ENCODE results near the gene CFAP410.

CFAP410 gene

DNA sequence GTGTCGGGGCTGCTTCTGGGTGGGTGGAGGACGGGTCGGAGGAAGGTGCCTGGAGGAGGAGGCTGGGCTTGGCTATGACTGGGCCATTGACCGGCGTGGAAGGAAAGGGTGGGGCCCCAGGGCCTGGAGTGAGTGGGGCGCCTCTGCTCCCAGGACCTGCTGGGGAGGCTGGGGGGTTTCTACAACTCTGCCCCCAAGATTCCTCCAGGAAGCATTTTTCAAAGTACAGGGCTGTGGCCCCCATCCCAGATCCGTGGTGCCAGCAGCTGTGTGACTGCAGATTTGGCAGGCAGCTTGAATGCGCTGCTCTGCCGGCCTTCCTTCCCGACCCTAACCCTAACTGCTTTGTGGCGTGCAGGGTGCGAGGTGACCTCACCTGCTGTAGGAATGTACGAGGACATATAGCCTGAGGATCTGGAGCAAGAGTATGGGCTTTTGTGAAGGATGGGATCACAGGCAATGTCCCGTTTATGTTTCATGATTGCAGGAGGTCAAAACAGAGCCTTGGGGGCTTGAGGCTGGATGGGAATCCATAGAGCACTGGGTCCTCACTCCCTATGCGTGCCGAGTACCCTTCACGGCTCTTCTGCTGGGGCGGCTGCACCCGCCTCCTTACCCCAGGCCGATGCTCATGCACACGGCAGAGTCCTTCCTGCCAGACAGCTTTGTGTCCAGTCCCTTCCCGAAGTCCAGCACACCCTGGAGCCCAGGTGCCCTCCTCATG lies 38.9 kb upstream of the CFAP410 start:
- no peak overlapping the region for H3K4me3 ChIP-seq (ENCODE audit: low read depth, low read length)
- TF ChIP-seq, protein P1, sequence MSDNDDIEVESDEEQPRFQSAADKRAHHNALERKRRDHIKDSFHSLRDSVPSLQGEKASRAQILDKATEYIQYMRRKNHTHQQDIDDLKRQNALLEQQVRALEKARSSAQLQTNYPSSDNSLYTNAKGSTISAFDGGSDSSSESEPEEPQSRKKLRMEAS (IDR thresholded peaks at IDR 0.05; ENCODE audit: low read depth, low read length): no peak
- TF ChIP-seq, protein P2, sequence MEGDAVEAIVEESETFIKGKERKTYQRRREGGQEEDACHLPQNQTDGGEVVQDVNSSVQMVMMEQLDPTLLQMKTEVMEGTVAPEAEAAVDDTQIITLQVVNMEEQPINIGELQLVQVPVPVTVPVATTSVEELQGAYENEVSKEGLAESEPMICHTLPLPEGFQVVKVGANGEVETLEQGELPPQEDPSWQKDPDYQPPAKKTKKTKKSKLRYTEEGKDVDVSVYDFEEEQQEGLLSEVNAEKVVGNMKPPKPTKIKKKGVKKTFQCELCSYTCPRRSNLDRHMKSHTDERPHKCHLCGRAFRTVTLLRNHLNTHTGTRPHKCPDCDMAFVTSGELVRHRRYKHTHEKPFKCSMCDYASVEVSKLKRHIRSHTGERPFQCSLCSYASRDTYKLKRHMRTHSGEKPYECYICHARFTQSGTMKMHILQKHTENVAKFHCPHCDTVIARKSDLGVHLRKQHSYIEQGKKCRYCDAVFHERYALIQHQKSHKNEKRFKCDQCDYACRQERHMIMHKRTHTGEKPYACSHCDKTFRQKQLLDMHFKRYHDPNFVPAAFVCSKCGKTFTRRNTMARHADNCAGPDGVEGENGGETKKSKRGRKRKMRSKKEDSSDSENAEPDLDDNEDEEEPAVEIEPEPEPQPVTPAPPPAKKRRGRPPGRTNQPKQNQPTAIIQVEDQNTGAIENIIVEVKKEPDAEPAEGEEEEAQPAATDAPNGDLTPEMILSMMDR (IDR thresholded peaks at IDR 0.05; ENCODE audit: low read depth, low read length): no peak
- no peak for TF ChIP-seq POLR2A (IDR thresholded peaks at IDR 0.05; ENCODE audit: extremely low read depth, insufficient read length)
- TF ChIP-seq MYC (IDR thresholded peaks at IDR 0.05; ENCODE audit: low read depth, low read length): no peak
- DNase-seq (ENCODE audit: low read depth): no peak

- DNase-seq (ENCODE audit: low read depth): peak; percentile 50
- H3K4me3 ChIP-seq (ENCODE audit: low read depth, low read length): no peak overlapping the region
- TF ChIP-seq, protein P2 (IDR thresholded peaks at IDR 0.05; ENCODE audit: low read depth, low read length): peak; percentile 12
- TF ChIP-seq MYC (IDR thresholded peaks at IDR 0.05; ENCODE audit: low read depth, low read length): no peak
Observed at GRCh38 chr21:44377201-44377921, 38.2 kb upstream of the CFAP410 start.

- no peak for DNase-seq (ENCODE audit: low read depth)
- no peak for TF ChIP-seq POLR2A (IDR thresholded peaks at IDR 0.05; ENCODE audit: extremely low read depth, insufficient read length)
- TF ChIP-seq, protein P2 (IDR thresholded peaks at IDR 0.05; ENCODE audit: low read depth, low read length): no peak
- TF ChIP-seq MYC (IDR thresholded peaks at IDR 0.05; ENCODE audit: low read depth, low read length): no peak
- TF ChIP-seq, protein P1 (IDR thresholded peaks at IDR 0.05; ENCODE audit: low read depth, low read length): no peak
- no peak overlapping the region for H3K4me3 ChIP-seq (ENCODE audit: low read depth, low read length)
Observed at GRCh38 chr21:44376606-44377005, 37.4 kb upstream of the CFAP410 start.

DNA sequence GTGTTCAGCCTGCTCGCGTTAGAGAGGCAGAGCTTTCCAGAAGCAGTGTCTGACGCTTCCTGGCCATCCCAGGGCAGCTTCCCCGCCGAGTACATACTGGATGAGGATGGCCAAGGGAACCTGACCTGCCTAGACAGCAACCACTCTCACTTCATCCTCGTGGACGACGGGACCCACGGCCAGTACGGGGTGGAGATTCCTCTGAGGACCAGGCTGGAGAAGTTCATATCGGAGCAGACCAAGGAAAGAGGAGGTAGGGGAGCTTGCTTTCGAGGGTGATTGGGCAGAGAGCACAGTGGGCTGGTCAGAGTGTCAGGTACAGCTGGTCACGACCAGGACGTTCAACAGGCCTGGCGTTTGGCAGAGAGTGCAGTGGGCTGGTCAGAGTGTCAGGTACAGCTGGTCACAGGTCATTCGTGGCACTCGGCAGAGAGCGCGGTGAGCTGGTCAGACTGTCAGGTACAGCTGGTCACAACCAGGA lies 36.6 kb upstream of the CFAP410 start:
- H3K4me3 ChIP-seq (ENCODE audit: low read depth, low read length): no peak overlapping the region
- TF ChIP-seq MYC (IDR thresholded peaks at IDR 0.05; ENCODE audit: low read depth, low read length): no peak
- no peak for TF ChIP-seq POLR2A (IDR thresholded peaks at IDR 0.05; ENCODE audit: extremely low read depth, insufficient read length)
- TF ChIP-seq, protein P2 (IDR thresholded peaks at IDR 0.05; ENCODE audit: low read depth, low read length): no peak
- TF ChIP-seq, protein P1 (IDR thresholded peaks at IDR 0.05; ENCODE audit: low read depth, low read length): no peak
- DNase-seq (ENCODE audit: low read depth): no peak

GRCh38 chr21:44375281-44375651 lies 36.1 kb upstream of the CFAP410 start:
- no peak overlapping the region for H3K4me3 ChIP-seq (ENCODE audit: low read depth, low read length)
- peak; percentile 73 for DNase-seq (ENCODE audit: low read depth)
- TF ChIP-seq MYC (IDR thresholded peaks at IDR 0.05; ENCODE audit: low read depth, low read length) (peak; percentile 53), POLR2A (IDR thresholded peaks at IDR 0.05; ENCODE audit: extremely low read depth, insufficient read length) (no peak)
- TF ChIP-seq, protein P2 (IDR thresholded peaks at IDR 0.05; ENCODE audit: low read depth, low read length): no peak
- TF ChIP-seq, protein P1 (IDR thresholded peaks at IDR 0.05; ENCODE audit: low read depth, low read length): peak; percentile 73
